Adrenal gland (tissue), 5 donors: Measurements from ENCODE around the gene PDLIM3.

Source experiments
- POLR2A ChIP-seq, 2 donors: fragments of 450-650 bp; IDR thresholded peaks; one replicate each; pipeline ENCODE4 v1.6.1; 2017; ENCODE audit warnings: antibody characterized with exemption in 2 of 2, mild to moderate bottlenecking in 2 of 2, moderate library complexity in 1 of 2
- TF ChIP-seq, protein P1 (sequence below), 6 experiments: fragments of 450-650 bp in 4 of 6; fragments of 200-600 bp in 2 of 6; sonication (generic) in 1 of 6; IDR thresholded peaks; 1 replicate in 5 of 6; 2 replicates in 1 of 6; pipeline versions ENCODE4 v1.5.1 to v1.8.0; 2016 to 2021; ENCODE audit warnings: antibody characterized with exemption in 6 of 6, mild to moderate bottlenecking in 2 of 6, moderate library complexity in 1 of 6
- donor health status: DM: no; HTN: no; CAD: no.

DNA sequence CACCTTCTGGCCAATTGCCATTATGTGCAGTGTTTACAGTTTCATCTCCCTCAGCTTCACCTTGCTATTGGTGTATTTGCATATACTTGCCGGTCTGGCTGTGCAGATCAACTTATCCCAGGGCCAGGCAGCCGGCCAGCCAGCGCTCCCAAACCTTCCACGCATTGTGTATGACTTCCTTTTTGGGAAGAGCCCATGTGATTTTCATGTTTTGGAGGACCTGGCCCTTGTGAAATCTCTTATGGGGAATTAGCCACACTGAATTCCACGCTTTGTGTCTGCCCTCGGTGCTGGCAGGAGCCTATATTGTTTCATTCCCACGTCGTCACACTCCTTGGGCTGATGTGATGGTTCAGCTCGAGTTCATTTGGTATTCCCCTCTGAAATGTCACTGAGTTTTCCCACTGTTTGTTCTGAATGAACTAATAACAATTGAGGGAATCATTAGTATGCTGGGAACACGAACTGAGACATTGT, 6.0 kb upstream of the PDLIM3 start:
- no peak for TF ChIP-seq POLR2A (IDR thresholded peaks at IDR 0.05)
- TF ChIP-seq, protein P1, sequence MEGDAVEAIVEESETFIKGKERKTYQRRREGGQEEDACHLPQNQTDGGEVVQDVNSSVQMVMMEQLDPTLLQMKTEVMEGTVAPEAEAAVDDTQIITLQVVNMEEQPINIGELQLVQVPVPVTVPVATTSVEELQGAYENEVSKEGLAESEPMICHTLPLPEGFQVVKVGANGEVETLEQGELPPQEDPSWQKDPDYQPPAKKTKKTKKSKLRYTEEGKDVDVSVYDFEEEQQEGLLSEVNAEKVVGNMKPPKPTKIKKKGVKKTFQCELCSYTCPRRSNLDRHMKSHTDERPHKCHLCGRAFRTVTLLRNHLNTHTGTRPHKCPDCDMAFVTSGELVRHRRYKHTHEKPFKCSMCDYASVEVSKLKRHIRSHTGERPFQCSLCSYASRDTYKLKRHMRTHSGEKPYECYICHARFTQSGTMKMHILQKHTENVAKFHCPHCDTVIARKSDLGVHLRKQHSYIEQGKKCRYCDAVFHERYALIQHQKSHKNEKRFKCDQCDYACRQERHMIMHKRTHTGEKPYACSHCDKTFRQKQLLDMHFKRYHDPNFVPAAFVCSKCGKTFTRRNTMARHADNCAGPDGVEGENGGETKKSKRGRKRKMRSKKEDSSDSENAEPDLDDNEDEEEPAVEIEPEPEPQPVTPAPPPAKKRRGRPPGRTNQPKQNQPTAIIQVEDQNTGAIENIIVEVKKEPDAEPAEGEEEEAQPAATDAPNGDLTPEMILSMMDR (IDR thresholded peaks at IDR 0.05) = no peak
